ENCODE data around the gene ADAMTS9. TPM values are rescaled to one million over a fixed set of nuclear protein-coding genes. Genes with fewer than 3 reads are reported as not detected.

The ADAMTS9 gene
- total and polyA plus RNA-seq, 12 donors: 9.7 to 102 (median 18.6) TPM

- Histone ChIP-seq H3K36me3 (peaks cover 0 to 93% (median 0%) of the 10 kb centered on the region in 9 donors), H3K4me1 (no peaks in the 10 kb centered on the region), H3K4me3 (no peak overlapping the region), H3K9me3 (peaks cover 0 to 10% (median 0%) of the 10 kb centered on the region in 11 donors), H3K27ac (no peak overlapping the region), H3K27me3 (no peaks in the 10 kb centered on the region)
- no peak for TF ChIP-seq CTCF (IDR thresholded peaks at IDR 0.05)
- no peak for DNase-seq
- WGBS, 2 donors: 66 to 94% methylated on average over 3 of the region's 3 CpGs
- ATAC-seq: no peak
- intact Hi-C loops (cut with DNase I): loop anchor here in 2 of 10 donors (10.0 kb wide), 2 partner anchors 891 to 1211 kb away; no protein-coding TSS in a partner anchor
Measured at GRCh38 chr3:64523324-64523723, 164.5 kb downstream of the ADAMTS9 start.

- Histone ChIP-seq H3K36me3 (peaks cover 0 to 96% (median 4%) of the 10 kb centered on the region in 9 donors), H3K4me1 (no peaks in the 10 kb centered on the region), H3K27ac (no peak overlapping the region), H3K27me3 (no peaks in the 10 kb centered on the region), H3K4me3 (no peak overlapping the region), H3K9me3 (peaks cover 0 to 10% (median 0%) of the 10 kb centered on the region in 11 donors)
- ATAC-seq (no peak), DNase-seq (no peak)
- WGBS, 2 donors: 87 to 91% methylated on average over 3 of the region's 3 CpGs
- intact Hi-C loops (cut with DNase I): loop anchor here in 2 of 10 donors (10.0 kb wide), 2 partner anchors 894 to 1214 kb away; no protein-coding TSS in a partner anchor
- no peak for TF ChIP-seq CTCF (IDR thresholded peaks at IDR 0.05)
Measured at GRCh38 chr3:64520334-64520733, 167.5 kb downstream of the ADAMTS9 start.

GRCh38 chr3:64518950-64519349 lies 168.8 kb downstream of the ADAMTS9 start:
- DNase-seq (no peak), ATAC-seq (no peak)
- no peaks in the 10 kb centered on the region for H3K4me1 ChIP-seq
- TF ChIP-seq CTCF (IDR thresholded peaks at IDR 0.05): no peak
- WGBS, 2 donors: 87 to 98% methylated on average over 1 of the region's 1 CpG
- H3K36me3 ChIP-seq: peaks cover 0 to 90% (median 4%) of the 10 kb centered on the region in 9 donors
- peaks cover 0 to 10% (median 0%) of the 10 kb centered on the region in 11 donors for H3K9me3 ChIP-seq
- no peaks in the 10 kb centered on the region for H3K27me3 ChIP-seq
- intact Hi-C loops (cut with DNase I): no loop called here
- no peak overlapping the region for H3K4me3 ChIP-seq
- no peak overlapping the region for H3K27ac ChIP-seq

GRCh38 chr3:64518496-64518895 lies 169.3 kb downstream of the ADAMTS9 start:
- Histone ChIP-seq H3K27me3 (no peaks in the 10 kb centered on the region), H3K27ac (no peak overlapping the region), H3K36me3 (peaks cover 0 to 85% (median 4%) of the 10 kb centered on the region in 9 donors), H3K4me1 (no peaks in the 10 kb centered on the region), H3K9me3 (peaks cover 0 to 7% (median 0%) of the 10 kb centered on the region in 11 donors), H3K4me3 (no peak overlapping the region)
- no peak for DNase-seq
- no peak for TF ChIP-seq CTCF (IDR thresholded peaks at IDR 0.05)
- WGBS, 2 donors: 93 to 95% methylated on average over 6 of the region's 6 CpGs
- no peak for ATAC-seq
- intact Hi-C loops (cut with DNase I): no loop called here
